Islet precursor cell (in vitro differentiated cells): ENCODE data around the gene ZCCHC13.
"Not testable (repeated sequence)": the region's sequence is repeated elsewhere in the genome, so short reads cannot be mapped to it uniquely, and the experiment has no call there.

Experiments
- DNase-seq: peaks from one replicate; pipeline ENCODE4 v3.0.0-alpha.2; 2018

The ZCCHC13 gene

DNA sequence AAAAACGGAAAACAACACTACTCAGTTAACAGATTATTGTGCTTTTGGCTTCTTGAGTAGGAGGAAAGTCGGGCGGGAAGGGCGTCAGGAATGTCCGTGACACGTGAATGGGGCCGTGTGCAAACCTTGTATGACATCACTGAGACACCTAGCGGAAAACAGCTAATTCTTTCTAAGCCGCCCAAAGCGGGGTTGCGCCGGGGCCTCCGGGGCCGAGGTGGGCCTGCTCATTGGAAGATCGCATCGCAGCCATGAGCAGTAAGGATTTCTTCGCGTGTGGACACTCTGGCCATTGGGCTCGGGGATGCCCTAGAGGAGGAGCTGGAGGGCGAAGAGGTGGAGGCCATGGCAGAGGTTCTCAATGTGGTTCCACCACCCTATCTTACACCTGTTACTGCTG lies at the start of gene ZCCHC13:
Gene ZCCHC13, plus strand, starts transcription at position 165 of the 400 bp plus-strand sequence. Its CDS starts 87 bp downstream, at position 252.
- DNase-seq = no peak

DNA sequence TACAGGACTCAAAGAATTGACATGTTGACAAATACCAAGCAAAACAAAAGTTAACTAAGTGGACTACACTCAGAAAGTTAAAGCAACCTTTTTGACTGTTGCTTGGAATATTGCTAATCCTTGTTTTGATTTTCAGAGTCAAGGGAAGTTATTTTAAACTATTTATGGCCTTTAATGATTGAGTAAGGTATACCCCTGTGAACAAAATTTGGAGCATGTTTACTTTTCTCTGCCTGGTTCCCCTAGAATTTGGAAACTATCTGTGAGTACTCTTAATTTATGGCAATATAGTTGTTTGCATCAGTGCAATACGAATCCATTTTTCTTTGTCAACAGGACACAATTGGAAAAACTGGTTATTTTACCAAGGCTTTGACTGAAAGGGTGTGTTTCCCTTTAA lies 45.9 kb upstream of the ZCCHC13 start:
- not testable (repeated sequence) for DNase-seq

DNA sequence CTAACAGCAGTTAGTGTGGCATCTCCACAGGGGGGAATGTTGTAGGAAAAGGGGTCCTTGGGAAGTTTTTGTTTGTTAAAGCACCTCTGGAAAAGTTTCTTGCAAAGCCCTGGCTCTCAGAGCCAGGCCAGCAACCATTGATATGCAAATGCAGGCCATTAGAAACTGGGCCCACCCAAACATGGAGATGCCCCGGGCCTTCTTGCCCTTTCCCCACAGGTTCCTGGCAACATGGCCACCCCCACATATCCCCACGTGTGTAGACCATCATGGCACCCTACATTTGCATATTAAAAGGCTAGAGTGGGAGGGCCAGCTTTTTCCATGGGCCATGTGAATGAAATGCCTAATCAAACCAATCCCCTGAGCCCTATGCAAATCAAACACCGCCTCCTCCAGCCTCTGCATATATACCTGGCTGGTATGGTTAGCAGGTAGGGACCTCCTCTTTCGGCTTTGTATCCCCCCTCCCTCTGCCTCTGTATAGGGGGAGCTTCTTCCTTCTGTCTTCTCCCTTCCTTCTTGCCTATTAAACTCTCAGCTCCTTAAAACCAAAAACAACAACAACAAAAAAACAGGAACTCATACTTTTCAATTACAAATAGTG lies 44.0 kb upstream of the ZCCHC13 start:
- DNase-seq = no peak

DNA sequence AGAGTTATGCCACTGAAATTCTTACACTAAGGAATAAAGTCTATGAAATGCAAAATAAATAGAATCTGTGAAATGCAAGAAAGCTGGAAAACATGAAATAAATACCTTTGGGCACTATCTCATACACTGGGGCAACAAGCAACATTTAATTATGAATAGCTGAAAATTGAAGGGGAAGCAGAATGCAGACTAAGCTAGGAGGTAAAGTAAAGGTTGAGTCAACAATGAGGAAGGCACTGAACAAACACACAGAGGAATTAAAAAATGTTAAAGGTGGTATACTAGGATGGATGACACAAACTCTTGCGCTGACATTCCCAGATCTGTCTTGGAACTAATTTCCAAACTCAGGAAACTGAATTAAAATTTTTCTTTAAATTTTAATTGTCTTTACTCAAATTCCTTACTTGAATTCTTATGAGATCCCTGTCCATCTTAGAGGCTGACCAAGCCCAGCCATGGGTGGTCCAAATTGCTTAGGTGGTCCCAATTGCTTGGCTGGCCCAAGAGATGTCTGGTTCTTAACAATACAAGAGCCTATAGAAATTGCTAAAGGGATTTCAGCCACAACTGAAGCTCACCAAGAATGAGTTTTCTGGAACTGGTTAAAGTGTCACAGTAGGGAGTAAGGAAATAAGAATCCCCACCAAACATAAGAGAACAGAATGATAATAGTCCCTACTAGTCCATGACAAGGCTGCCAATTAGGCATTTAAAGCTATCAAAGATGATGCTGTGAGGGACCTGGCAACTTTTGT lies 41.3 kb upstream of the ZCCHC13 start:
- DNase-seq = no peak

DNA sequence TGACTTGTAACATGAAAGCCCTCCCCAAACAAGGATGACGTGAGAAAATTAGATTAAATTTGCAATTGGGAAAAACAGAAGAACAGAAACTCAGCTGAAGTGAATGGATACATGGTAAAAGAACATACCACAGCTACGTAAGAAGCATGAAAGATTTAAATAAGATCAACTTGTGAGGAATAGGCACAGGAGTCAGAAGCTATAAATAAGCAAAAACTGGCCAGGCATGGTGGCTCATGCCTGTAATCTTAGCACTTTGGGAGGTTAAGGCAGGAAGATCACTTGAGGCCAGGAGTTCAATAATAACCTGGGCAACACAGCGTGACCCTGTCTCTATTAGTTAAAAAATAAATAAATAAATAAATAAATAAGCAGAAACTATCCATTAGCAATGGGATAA lies 33.6 kb upstream of the ZCCHC13 start:
- no peak for DNase-seq

DNA sequence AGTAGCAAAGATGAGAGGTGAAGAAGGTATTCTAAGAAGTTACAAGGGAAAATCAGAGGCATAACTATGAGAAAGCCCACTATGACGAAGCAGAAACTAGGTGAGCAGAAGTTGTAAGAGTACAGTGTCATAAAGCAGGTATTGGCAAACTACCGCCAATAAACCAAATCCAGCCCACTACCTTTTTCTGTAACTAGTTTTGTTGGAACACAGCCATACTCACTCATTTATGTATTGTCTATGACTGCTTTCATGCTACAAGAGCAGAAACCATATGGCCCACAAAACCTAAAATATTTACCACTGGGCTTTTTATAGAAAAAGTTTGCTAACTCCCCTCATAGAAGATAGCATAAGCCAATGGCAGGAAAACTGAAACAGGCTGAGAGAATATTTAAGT lies 31.8 kb upstream of the ZCCHC13 start:
- DNase-seq = no peak

DNA sequence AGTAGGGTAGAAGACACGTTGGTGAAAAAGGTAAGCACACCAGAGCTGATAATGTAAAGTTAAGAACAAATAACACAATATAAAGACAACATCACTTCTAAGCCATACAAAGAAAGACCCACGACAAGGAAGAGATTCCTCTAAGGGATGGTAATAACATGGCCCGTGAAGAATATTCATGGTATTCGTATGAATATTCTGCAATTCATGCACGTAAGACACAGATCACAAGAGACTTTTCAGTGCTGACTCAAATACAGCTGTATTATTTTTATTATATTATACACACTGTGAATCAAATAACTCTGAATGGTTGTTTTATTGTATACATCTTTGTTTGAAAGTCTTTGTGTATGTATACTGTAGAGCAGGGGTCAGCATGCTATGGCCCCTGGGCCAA lies 29.5 kb upstream of the ZCCHC13 start:
- no peak for DNase-seq

DNA sequence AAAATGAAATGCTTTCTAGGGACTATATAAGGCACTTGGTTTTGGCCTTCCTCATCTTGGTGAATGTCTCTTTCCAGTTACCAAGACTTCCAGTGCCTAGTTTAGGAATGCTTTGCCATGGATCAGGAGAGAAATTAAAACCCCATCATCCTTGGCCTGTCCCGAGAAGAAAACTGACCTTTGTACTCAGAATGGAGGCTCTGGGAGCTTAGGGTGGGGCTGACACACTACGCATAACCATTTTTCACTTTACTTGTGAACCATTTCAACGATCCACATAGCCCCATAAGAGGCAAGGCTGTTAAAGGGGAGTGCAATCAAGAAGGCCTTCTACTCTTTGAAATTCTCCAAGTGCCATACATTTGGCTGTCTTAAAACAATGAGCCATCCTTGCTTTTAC lies 26.7 kb upstream of the ZCCHC13 start:
- DNase-seq = no peak

DNA sequence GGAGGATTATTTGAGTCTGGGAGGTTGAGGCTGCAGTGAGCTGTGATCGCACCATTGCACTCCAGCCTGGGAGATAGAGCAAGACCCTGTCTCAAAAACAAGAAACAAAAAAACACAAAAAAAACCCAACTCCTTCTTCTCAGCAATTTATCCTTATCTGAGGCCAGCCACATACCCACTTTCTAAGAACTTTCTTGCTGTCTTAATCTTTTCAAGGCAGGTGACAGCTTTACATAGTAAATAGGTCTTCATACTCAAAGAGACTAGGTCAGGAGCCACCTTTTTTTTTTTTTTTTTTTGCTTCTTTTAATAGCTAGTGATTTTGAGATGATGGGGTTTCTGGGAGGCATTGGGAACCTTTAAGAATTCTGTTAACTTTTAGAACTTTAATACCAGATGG lies 26.1 kb upstream of the ZCCHC13 start:
- no peak for DNase-seq

DNA sequence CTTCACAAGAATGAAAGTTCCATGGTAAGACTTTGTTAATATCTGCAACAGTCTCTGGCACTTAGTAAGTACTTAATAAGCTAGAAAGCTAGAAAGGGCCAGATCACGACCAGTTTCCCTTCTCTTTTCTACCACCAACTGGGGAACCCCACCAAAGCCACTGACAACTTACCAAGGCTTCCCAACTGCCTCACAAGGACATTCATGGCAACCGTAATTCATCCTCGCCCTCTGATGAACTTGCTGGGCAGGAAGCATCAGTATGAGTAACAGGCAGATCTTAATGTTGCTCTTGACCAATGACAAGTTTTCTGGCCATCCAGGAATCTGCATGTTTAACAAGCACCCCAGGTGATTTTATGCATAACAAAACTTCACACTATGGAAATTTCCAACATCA lies 23.2 kb upstream of the ZCCHC13 start:
- DNase-seq = no peak

DNA sequence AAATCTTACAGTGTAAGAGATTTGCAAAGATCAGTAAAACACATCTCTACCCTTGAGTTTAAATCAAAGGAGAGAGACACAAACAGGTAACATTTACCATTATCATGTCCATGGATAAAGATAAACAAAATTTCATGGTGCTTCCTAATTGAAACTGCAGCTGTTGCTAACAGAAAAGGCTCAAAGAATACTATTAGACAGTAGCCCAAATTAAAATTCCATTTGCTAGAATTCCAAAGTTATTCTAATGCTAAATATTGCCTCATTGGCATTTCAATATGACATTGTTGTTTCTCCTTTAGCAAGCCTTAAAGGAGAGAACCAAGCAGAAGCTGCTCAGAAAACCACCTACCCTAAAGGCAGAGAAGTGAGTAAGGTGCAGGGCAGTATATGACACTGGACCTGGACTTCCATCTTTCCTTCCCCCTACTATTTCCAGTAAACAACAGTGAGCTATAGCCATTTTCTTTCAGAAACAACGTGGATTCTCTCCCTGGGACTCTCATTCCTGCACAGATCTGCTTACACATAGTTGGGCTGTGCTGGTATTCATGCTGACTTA lies 19.5 kb upstream of the ZCCHC13 start:
- DNase-seq = no peak

DNA sequence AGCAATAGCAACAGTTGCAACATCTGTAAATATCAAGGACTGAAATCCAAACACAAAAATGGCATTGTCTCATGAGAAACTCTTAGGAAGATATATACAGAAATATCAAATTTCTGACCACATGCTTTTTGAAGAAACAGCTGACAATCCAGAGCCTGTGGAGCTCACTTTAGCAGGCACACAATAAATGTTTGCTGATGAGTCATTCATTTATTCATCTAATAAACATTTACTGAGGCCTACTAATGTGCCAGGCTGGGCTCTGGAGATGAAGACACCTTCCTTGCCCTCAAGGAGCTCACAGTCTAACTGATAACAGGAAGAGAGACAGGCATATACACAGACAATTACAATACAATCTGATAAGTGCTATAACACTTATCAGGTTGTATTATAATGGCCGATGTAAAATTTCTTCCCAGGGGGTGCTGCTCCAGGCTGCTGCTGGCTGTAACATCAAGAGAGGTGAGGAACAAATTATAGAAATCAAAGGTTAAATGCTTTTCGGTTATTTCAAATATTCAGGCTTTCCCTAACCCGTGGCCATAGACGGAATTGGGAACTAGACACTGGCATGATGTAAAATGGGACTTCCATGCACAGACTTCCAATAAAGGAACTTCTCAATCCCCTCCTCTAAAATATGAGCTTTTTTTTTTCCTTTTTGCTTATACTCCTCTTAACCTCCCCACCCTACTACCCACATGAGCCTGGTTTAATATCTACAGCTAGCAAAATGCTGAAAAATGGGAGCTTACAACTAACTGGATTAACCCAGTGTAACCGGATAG lies 16.8 kb upstream of the ZCCHC13 start:
- no peak for DNase-seq

DNA sequence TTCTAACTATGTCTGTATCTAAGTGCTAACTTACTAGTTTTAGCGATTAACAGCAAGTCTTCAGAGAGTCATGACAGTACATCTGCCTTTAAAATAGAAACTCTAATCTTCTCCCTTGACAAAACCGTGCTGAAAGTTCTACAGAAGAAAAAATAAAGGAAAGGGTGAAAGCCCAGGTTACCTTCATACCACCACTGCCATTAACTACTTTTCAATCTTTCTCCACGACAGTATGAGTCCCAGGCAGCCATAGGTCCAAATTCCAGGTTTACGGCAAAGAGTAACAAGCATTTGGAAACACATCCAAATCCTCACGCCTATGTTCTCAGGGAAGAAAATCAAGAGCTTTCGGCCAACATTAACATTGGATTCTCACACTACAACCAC lies 12.4 kb upstream of the ZCCHC13 start:
- DNase-seq = no peak

DNA sequence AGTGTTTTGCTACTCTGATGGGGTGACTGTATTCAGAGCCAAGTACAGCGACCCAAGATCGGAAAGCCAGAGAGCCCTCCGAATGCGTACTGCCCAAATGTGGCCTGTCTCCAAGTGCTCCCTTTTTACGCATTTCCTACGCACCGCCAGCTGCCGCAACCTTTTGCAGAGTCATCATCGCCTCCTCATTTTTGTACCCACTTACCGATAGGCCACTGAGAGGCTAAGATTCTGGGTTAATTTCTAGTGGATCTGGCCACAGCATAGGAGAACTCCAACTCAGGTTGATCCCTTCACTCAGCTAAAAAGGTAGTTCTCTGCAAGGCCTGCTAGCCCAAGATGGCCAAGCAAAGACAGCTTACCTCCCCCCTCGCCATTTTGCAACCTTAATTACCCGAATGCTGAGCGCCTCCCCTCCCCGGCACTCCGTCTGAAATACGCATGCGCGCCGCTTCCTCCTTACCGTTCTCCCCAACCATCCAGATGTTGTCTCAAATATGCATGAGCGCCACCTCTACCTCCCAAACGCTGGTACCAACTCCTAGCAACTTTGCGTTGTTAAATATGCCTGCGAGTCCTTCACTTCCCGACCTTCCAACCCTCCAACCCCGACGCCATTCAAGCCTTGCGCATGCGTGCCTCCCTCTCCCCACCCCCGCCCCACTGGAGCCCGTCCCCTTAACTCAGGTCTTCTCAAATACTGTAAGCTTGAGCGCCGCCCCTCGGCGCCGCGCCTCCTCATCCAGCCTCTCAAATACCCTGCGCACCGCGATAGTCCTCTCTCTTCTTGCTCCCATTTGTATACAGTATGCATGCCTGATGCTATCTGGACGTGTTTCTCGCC lies 11.8 kb upstream of the ZCCHC13 start:
- peak; percentile 93 for DNase-seq

DNA sequence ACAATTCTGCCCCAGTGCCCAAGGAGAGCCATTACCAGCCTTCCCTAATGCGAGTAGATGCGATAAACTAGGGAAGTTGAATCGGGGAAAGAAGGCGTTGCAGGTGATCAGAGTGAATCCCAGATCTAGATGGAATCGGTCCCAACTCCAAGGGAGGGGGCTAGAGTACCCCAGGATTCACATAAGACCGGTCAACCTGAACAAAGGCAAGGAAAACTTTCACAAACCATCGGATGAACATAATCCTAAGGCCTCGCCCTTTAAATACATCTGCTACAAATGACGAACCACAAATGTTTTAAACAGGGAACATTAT lies 11.2 kb upstream of the ZCCHC13 start:
- DNase-seq = no peak

DNA sequence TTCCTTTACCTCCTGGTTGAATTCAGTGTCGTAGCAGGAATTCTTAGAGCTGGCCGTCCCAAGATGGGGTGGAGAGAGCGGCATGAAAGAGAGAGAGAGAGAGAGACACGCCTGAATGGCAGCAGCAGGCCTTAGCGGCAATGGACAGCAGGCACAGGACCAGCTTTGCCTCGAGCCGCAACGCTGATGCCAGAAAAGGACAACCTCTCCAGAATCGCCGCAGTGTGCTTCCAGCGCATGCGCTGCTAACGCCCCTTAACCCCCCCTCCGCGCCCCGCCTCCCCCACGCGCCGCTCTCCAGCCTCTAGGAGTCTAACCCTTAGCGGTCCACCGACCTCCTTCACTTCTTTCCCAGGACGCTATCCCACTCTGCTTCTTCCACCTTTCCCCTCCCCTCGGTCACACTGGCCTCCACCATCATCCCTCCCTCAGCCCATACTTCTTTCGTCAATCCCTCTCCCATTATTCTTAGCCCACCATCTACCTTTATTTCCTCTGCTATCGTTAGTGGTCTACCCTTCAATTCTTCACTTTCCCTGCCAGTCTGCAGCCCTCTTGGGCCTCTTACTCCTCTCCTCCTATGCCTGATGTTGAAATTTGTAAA lies 10.5 kb upstream of the ZCCHC13 start:
- peak; percentile 91 for DNase-seq

DNA sequence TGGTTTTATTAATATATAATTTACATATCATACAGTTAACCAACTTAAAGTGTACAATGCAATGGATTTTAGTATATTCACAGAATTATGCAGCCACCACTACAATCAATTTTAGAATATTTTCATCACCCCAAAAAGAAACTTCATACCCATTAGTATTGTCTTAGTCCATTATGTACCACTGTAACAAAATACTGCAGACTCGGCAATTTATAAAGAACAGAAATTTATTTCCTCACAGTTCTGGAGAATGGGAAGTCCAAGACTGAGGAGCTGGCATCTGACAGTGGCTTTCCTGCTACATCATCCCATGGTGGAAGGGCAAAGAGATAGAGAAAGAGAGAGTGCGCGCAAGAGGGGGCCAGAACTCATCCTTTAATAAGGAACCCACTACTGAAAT lies 8.9 kb upstream of the ZCCHC13 start:
- no peak for DNase-seq

DNA sequence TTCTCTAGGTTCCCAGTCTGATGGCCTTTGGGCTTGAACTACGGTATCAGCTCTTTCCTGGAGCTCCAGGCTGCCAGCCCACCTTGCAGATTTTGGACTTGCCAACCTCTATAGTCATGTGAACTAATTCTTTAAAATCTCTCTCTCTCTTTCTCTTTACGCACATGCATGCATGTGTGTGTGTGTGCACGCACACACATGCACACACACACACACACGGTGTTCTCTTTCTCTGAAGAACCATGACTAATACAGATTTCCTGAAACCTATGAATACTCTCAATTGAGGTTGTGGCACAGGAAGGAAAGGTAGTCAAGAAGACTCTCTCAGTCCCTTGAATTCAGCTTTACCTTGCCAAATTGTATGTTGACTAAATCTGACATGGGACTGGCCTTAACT lies 6.2 kb upstream of the ZCCHC13 start:
- no peak for DNase-seq

DNA sequence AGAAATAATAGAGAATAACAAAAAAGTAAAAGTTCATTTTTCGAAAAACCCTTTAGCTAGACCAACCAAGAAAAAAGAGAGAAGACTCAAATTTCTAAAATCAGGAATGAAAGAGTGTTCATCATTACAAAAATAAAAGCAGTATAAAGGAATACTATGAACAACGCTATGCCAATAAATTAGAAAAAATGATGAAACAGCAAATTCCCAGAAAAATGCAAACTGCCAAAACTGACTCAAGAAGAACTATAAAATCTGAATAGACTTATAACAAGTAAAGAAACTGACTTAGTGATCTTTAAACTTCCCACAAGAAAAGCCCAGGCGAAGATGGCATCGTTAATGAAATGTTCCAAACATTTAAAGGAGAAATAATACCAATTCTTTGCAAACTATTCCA lies 3.1 kb upstream of the ZCCHC13 start:
- no peak for DNase-seq

DNA sequence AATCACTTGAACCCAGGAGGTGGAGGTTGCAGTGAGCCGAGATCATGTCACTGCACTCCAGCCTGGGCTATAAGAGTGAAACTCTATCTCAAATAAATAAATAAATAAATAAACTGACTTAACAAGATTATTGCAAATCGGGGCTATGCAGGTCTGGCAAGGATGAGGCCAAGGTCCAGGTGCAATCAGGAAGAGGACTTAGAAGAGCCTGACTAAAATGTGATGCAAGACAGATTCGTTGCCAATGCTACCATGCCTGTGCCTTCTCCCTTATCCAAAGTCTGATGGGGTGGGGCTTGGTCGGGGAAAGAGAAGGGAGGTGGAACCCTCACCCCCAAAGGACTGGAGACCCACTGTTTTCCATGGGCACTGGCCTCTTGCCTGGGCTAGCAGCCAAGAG lies 14.7 kb downstream of the ZCCHC13 start:
- DNase-seq = no peak

DNA sequence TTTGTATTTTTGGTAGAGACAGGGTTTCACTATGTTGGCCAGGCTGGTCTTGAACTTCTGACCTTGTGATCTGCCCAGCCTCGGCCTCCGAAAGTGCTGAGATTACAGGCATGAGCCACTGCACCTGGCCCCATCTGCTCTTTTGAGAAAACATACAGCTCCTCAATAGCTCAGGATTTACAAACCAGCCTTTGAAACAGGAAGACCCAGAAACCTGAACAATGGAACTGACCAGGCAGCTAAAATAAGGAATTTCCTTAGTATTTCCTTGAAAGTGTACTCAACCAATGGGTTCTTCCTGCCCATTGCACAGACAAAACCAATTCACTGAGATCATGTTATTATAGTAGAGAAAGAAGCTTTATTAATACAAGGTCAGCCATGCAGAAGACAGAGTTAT lies 15.3 kb downstream of the ZCCHC13 start:
- DNase-seq = not testable (repeated sequence)

DNA sequence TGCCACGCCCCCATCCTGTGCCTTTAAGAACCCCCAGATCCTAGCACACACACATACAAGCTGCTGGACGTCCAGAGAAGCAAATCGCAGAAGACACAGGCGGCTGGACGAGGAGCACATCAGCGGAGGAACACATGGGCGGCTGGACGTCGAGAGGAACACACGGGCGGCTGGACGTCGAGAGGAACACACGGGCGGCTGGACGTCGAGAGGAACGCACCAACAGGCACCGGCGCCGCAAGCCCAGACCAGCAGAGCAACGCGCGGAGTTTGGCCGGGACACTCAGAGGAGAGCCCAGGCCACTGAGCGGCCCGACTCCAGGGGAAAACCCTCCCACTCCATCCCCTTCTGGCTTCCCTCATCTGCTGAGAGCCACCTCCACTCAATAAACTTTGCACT lies 17.2 kb downstream of the ZCCHC13 start:
- DNase-seq = no peak

DNA sequence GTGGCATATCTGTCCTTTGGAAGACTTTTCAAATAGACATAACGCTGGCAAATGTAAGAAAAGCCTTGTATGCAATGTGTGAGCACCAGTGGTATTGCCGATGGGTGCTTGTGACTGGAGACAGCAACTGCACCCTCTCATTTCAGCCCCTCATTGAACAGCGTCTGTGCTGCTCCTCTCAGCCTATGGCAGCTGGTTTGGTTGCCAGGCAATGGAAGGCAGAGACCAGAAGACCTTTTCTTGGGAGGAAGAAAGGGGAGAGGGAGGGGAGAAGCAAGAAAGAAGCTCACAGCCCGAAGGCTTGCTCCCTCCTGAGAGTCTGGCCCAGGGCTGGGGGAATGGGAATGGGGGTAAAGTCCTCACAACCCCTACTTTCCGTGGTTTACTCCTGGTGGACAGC lies 20.2 kb downstream of the ZCCHC13 start:
- DNase-seq = no peak
